ENCODE data around the gene RNF152.

The RNF152 gene

GRCh38 chr18:61869636-61870035 lies 23.2 kb downstream of the RNF152 start:
- TF ChIP-seq, protein P1, sequence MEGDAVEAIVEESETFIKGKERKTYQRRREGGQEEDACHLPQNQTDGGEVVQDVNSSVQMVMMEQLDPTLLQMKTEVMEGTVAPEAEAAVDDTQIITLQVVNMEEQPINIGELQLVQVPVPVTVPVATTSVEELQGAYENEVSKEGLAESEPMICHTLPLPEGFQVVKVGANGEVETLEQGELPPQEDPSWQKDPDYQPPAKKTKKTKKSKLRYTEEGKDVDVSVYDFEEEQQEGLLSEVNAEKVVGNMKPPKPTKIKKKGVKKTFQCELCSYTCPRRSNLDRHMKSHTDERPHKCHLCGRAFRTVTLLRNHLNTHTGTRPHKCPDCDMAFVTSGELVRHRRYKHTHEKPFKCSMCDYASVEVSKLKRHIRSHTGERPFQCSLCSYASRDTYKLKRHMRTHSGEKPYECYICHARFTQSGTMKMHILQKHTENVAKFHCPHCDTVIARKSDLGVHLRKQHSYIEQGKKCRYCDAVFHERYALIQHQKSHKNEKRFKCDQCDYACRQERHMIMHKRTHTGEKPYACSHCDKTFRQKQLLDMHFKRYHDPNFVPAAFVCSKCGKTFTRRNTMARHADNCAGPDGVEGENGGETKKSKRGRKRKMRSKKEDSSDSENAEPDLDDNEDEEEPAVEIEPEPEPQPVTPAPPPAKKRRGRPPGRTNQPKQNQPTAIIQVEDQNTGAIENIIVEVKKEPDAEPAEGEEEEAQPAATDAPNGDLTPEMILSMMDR (IDR thresholded peaks at IDR 0.05): no peak
- Histone ChIP-seq H3K27ac (peak overlapping the region; percentile 38 to 50), H3K4me3 (no peak overlapping the region)
- no peak for DNase-seq (ENCODE audit: low spot score)

GRCh38 chr18:61865466-61866175 lies 27.2 kb downstream of the RNF152 start:
- TF ChIP-seq, protein P1 (IDR thresholded peaks at IDR 0.05): no peak
- H3K27ac ChIP-seq: peak overlapping the region; percentile 21 to 57
- no peak for DNase-seq (ENCODE audit: low spot score)
- H3K4me3 ChIP-seq: no peak overlapping the region

DNA sequence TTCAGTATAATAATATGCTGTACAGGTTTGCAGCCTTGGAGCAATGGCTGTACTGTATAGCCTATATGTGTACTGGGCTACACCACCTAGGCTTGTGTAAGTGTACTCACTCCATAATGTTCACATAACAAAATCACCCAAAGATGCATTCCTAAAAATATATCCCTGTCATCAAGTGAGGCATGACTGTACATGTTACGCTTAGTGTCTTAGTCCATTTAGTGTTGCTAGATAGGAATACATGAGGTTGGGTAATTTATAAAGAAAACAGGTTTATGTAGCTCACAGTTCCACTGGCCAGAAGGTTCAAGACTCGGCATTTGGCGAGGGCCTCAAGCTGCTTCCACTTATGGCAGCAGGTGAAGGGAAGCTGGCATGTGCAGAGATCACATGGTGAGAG lies 31.4 kb downstream of the RNF152 start:
- TF ChIP-seq, protein P1 (IDR thresholded peaks at IDR 0.05): no peak
- Histone ChIP-seq H3K27ac (peak overlapping the region in 1 of 2 donors; percentile 32), H3K4me3 (no peak overlapping the region)
- no peak for DNase-seq (ENCODE audit: low spot score)

GRCh38 chr18:61860302-61860701 lies 32.5 kb downstream of the RNF152 start:
- Histone ChIP-seq H3K4me3 (no peak overlapping the region), H3K27ac (peak overlapping the region in 1 of 2 donors; percentile 10)
- TF ChIP-seq, protein P1 (IDR thresholded peaks at IDR 0.05): no peak
- no peak for DNase-seq (ENCODE audit: low spot score)

DNA sequence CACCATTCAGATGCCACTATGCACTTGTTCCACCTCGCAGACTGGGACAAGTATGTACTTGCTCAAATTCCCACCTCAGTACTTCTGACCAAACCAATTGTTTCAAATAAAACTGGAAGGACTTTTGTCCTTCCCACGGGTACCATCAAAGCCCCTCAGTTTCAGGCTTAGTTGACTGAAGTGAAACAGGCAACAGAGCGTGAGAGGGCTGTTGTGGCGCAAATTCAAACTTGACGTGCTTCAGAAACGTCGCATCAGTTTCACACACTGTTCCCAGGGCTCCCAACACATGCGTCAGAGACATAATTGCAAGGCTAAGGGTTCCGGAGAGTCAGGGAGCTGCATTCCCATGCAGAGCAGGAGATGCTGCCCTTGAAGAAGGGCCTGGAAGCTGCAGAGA lies 33.7 kb downstream of the RNF152 start:
- DNase-seq (ENCODE audit: low spot score): no peak
- TF ChIP-seq, protein P1 (IDR thresholded peaks at IDR 0.05): no peak
- Histone ChIP-seq H3K4me3 (no peak overlapping the region), H3K27ac (peak overlapping the region in 1 of 2 donors; percentile 38)

GRCh38 chr18:61856678-61857077 lies 36.1 kb downstream of the RNF152 start:
- H3K27ac ChIP-seq: peak overlapping the region; percentile 2 to 8

More at GRCh38 chr18:61856678-61857077, 36.1 kb downstream of the RNF152 start:
- H3K4me3 ChIP-seq: no peak overlapping the region
- TF ChIP-seq, protein P1 (IDR thresholded peaks at IDR 0.05): no peak
- DNase-seq (ENCODE audit: low spot score): no peak
